C4-2B (cell line): Measurements from ENCODE around the gene PDP2.

Source experiments
- H3K27ac ChIP-seq: fragments of 450-650 bp; 2 replicates; pipeline ENCODE4 v1.5.1; 2017
- ZFX ChIP-seq: fragments of 450-650 bp; IDR thresholded peaks from 2 replicates; pipeline ENCODE4 v1.6.1; 2017
- TF ChIP-seq, protein P1 (sequence below): fragments of 450-650 bp; conservative IDR thresholded peaks from 2 replicates; pipeline ENCODE4 v1.5.1; 2017; ENCODE audit warnings: mild to moderate bottlenecking

The PDP2 gene

DNA sequence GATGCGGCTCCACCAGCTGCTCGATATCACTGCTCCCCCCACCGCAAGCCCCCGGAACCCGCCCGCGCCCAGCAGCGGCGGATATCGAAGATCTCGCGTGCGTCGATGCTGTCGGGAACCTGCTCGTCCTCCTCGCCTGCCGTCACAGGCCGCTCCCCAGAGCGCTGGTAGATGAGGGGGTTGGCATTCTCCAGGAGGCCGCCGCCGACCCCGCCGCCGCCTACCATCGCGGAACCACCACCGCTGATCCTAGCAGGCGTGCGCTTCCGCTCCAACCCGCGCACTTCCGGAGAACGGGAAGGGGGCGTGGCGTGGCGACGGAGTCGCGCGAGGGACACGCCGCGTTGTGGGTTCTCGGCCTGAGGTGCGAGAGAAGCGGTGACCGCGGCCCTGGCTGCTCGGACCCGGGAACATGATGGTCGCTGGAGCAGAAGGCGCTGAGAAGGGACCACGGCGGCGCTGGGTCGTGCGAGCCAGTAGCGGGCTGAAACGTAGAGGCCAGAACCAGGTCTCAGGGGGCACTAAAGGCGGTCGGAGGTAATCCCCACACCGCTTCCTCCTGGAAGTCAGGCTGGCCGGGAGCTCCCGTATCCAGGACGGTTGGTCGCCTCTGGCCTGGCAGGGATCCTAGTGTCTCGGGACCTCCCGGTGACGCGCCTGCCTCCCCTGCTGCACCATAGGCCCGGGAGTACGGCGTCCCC, 54.0 kb downstream of the PDP2 start, which contains the start of gene CIAO2B:
TSS of gene CIAO2B (minus strand) at position 265 of the 701 bp plus-strand sequence. CDS start at position 227, 38 bp downstream.
- TF ChIP-seq, protein P1, sequence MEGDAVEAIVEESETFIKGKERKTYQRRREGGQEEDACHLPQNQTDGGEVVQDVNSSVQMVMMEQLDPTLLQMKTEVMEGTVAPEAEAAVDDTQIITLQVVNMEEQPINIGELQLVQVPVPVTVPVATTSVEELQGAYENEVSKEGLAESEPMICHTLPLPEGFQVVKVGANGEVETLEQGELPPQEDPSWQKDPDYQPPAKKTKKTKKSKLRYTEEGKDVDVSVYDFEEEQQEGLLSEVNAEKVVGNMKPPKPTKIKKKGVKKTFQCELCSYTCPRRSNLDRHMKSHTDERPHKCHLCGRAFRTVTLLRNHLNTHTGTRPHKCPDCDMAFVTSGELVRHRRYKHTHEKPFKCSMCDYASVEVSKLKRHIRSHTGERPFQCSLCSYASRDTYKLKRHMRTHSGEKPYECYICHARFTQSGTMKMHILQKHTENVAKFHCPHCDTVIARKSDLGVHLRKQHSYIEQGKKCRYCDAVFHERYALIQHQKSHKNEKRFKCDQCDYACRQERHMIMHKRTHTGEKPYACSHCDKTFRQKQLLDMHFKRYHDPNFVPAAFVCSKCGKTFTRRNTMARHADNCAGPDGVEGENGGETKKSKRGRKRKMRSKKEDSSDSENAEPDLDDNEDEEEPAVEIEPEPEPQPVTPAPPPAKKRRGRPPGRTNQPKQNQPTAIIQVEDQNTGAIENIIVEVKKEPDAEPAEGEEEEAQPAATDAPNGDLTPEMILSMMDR = no peak
- peak; percentile 80; the same call in 1 of the 2 replicates for TF ChIP-seq ZFX
- peak within 1 kb of the TSS; percentile 89 for H3K27ac ChIP-seq

DNA sequence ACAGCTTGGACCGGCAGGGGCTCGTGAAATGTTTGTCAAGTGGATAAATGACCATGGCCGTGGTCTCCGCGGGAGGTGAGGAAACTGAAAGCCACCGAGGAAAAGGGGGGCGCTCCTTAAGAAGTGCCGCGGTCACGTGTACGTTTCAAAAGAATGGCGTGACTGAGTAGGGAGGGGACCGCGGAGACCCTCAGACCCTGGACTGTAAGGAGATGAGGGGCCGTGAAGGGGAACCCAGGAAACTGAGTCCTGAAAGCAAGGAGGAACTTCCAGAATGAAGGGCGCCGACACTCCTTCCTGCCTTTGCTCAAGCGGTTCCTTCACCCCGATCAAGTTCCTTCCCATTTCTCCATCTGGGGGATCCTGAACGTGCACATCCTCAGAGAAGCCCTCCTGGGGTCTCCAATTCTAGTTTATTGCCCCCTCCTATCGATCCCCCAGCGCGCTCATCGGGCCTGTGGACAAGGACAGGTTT, 54.6 kb downstream of the PDP2 start:
- H3K27ac ChIP-seq = peak overlapping the region; percentile 89

DNA sequence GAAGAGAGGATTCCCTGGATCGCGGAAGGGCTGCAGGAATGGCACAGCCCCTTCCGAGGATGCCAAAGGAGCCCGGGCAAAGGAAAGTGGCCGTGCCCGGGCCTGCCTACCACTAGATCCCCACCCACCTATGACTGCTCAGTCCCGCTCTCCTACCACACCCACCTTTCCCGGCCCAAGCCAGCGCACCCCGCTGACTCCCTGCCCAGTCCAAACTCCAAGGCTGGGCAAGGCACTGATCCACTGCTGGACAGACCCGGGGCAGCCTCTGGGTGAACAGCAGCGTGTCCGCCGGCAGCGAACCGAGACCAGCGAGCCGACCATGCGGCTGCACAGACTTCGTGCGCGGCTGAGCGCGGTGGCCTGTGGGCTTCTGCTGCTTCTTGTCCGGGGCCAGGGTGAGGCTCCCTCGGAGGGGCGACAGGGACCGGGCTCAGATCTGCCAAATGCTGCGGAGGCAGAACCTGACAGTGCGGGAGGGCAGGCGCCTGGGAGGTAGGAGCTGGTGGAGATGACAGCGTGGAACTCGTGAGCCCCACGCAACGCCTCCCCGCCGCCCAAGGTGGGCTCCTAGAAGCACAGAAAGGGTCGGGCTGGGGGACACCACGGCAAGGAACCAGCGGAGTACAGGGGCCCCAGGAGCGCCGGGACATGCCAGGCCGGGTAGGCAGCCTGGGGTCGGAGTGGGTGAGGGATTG, 55.1 kb downstream of the PDP2 start, which contains the start of gene CES2:
TSS of gene CES2 (plus strand) at position 203 of the 698 bp plus-strand sequence. CDS start at position 323, 120 bp downstream.
- H3K27ac ChIP-seq = peak within 1 kb of the TSS; percentile 89

DNA sequence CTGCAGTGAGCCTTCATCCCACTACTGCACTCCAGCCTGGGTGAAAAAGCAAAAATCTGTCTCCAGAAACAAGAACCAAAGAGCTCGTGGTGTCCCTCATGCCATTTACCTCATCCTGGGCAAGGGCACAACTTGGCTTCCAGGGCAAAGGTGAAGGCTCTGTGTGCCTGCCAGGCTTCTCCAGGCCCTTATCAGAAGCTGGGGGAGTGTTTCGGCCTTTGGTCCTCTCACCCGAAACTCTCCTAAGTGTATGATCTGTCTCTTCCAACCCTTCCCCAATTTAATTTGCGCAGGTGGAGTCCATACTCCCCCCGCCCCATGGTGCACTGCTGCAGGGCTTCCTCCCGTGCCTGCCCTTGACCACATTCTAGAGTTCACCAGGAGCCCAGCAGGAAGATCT, 56.1 kb downstream of the PDP2 start:
- peak overlapping the region; percentile 20 for H3K27ac ChIP-seq

More for the DNA sequence above, 55.1 kb downstream of the PDP2 start, which contains the start of gene CES2:
- TF ChIP-seq, protein P1 = no peak
- no peak for TF ChIP-seq ZFX

DNA sequence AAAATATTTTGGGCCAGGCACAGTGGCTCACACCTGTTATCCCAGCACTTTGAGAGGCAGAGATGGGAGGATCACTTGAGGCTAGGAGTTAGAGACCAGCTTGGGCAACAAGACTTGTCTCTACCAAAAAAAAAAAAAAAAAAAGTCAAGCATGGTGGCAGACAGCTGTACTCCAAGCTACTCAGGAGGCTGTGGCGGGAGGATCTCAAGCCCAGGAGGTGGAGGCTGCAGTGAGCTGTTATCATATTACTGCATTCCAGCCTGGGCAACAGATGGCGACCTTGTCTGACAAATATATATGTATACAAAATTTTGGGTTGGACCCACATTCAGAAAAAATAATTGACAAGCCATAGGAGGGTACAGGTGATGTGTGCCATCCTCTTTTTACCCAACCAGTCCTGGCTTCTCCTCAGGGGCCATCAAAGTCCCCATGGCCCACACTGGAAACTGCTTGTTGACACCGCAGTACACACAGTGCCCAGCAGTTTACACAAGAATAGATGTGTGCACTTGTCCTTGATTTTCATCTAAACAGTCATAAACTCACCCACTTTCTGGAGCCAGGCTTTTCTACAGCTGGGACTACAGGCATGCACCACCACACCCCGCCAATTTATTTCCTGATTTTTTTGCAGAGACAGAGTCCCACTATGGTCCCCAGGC, 56.7 kb downstream of the PDP2 start:
- H3K27ac ChIP-seq = peak overlapping the region; percentile 20

More for the DNA sequence above, 56.1 kb downstream of the PDP2 start:
- TF ChIP-seq, protein P1 = no peak
- no peak for TF ChIP-seq ZFX

DNA sequence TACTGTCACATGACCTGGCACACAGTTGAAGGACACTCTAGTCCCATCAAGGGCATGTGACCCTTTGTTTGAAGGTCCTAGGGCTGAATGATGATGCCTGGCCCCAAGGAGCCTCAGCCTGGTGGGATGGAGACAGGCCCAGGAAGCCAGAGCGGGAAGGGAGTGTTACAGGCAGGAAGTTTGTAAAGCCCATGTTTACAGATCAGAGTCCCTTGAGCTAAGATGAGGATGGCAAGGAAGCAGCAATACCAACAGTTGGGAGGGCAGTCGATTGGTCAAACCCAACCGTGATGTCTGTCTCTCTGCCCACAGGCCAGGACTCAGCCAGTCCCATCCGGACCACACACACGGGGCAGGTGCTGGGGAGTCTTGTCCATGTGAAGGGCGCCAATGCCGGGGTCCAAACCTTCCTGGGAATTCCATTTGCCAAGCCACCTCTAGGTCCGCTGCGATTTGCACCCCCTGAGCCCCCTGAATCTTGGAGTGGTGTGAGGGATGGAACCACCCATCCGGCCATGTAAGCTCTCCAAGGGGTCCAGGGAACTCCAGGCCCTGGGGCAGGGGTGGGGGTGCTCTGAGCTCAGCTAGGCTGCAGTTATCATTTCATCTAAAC, 57.5 kb downstream of the PDP2 start:
- no peak for TF ChIP-seq ZFX
- TF ChIP-seq, protein P1 = no peak
- H3K27ac ChIP-seq = peak overlapping the region; percentile 20; the same call in 1 of the 2 replicates

More for the DNA sequence above, 56.7 kb downstream of the PDP2 start:
- no peak for TF ChIP-seq ZFX
- TF ChIP-seq, protein P1 = no peak

DNA sequence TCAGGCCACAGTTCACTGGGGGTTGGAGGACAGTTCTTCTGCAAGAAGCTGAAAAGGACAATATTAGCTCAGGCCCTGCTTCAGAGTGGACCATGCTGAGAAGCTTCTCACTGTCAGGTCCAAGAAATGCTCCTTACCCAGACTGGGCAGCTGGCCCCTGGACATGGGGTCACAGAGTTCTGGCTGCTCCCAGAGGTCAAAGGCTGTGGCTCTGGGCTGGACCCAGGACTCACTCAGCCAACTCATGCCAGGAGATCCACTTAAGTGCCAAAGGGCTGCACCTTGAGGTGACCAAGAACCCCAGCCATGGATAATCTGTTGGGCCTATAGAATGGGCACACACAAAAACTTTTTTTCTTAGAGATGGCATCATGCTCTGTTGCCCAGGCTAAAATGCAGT, 59.1 kb downstream of the PDP2 start:
- TF ChIP-seq ZFX = no peak
- TF ChIP-seq, protein P1 = no peak
- no peak overlapping the region for H3K27ac ChIP-seq
